ENCODE data around the gene TGIF2.

- no peak for TF ChIP-seq CBX5 (IDR thresholded peaks at IDR 0.05; ENCODE audit: low read depth, low read length)
- no peak for TF ChIP-seq CTCF (IDR thresholded peaks at IDR 0.05; ENCODE audit: control extremely low read depth in 1 of 3, insufficient read depth in 1 of 3, low read depth in 1 of 3, low read length in 3 of 3)
- no peak for TF ChIP-seq ATF3 (IDR thresholded peaks at IDR 0.05; ENCODE audit: insufficient read depth, low read depth, low read length)
- TF ChIP-seq JUN (IDR thresholded peaks at IDR 0.05; ENCODE audit: low read depth, low read length): no peak
- no peak for TF ChIP-seq EZH2 (IDR thresholded peaks at IDR 0.05; ENCODE audit: low read depth, low read length, severe bottlenecking)
- no peak for TF ChIP-seq POLR2AphosphoS5 (IDR thresholded peaks at IDR 0.05; ENCODE audit: low read depth, low read length)
- no peak for TF ChIP-seq EP300 (IDR thresholded peaks at IDR 0.05; ENCODE audit: borderline replicate concordance in 1 of 2, low read depth in 2 of 2, low read length in 2 of 2)
Measured at GRCh38 chr20:36620917-36621316, 47.5 kb downstream of the TGIF2 start.
